ENCODE data around the gene MAML1.
"Not testable (repeated sequence)": the region's sequence is repeated elsewhere in the genome, so short reads cannot be mapped to it uniquely, and the experiment has no call there.

Gene MAML1

DNA sequence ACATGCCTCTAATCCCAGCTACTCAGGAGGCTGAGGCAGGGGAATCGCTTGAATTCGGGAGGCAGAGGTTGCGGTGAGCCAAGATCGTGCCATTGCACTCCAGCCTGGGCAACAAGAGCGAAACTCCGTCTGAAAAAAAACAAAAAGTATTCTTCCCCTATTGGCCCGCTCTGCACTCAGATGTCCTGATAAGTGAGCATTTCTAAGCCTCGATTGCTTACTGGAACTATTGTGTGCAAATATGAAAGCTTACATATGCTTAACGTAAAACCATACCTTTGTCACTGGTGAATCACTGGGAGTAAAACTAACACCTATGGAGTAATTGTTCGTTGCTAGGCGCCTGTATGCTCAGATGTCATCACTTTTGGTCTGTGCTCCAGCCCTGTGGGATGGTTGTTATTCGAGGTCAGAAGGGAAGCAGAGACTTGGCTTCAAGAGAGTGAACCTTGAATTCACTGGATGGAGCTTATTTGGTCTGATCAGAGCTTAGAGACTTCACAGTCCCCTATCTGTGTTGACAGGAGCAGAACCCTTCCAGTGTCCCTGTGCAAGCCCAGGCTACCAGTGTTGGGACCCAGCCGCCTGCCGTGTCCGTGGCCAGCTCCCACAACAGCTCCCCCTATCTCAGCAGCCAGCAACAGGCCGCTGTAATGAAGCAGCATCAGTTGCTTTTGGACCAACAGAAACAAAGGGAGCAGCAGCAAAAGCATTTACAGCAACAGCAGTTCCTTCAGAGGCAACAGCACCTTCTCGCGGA is 35.9 kb downstream of the MAML1 start:
- no peak for DNase-seq (ENCODE audit: low read depth in 2 of 2)

DNA sequence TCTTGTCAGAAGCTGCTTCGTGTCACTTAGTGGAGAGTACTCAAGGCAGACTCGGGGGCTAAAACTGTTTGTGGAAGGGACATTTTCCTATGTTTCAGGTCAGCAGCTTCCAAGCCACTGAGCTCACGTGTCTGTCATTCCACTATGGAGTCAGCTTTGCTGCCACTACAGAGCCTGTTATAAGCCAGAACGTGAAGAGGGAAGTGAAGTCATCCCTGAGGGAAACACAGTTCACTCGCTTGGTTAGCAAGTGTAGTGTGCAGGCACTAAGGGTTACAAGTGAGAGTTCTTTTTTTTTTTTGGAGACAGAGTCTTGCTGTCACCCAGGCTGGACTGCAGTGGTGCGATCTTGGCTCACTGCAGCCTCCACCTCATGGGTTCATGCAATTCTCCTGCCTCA is 36.6 kb downstream of the MAML1 start:
- no peak for DNase-seq (ENCODE audit: low read depth in 2 of 2)

DNA sequence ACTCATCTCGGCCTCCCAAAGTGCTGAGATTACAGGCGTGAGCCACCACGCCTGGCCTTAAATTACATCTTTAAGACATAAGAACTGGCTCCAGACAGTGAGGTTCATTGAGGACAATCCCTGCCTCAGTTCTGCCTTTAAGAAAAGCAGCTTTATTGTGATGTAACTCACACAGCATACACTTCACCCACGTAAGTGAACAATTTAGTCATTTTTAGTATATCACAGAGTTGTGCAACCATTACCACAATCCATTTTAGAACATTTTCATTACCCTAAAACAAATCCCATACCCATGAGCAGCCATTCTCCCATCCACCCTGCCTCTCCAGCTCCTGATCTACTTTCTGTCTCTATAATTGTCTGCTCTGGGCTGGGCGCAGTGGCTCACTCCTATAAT is 37.2 kb downstream of the MAML1 start:
- DNase-seq (ENCODE audit: low read depth in 2 of 2) = no peak

DNA sequence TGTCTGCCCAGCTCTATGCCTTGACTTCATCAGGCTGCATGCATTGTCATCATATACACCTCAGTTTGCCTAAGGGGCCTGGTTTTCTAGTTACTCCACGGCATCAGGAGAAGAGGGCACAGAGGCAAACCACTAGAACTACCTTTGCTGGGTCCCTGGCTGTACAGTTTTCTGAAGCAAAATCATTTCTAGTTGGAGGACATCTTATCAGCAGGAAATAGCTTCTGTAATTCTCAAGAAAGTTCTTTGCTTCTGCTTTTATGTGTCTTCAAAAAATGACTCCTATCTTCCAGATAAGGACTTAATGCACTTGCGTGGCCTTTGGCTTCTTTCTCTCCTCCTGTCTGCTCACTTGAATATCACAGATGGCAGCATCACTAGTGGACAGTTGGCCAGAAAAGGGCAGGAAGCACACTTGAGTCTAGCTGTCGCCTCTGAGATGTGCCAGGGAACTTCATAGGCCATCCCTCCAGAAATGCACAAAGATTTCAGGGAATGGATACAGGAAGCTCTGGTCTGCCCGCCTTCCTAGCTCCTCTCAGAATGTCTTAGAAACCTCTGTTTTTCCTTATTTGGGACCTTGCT is 38.8 kb downstream of the MAML1 start:
- no peak for DNase-seq (ENCODE audit: low read depth in 2 of 2)

DNA sequence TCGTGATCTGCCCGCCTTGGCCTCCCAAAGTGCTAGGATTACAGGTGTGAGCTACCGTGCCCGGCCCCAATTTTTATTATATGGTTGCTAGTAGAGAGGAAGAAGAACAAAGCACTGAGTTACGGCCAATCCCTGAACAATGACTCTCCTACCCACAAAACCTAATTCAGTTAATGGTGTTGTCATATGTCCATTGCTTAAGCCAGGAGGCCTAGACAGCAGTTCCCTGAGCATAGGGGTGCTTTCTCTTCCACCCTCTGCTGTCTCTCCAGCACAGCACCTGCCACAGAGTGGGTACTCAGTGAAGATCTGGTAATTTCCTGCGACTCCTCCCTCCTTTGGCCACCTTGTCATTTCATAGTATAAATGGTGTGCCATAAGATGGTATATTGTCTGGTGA is 39.7 kb downstream of the MAML1 start:
- DNase-seq (ENCODE audit: low read depth in 2 of 2) = no peak

DNA sequence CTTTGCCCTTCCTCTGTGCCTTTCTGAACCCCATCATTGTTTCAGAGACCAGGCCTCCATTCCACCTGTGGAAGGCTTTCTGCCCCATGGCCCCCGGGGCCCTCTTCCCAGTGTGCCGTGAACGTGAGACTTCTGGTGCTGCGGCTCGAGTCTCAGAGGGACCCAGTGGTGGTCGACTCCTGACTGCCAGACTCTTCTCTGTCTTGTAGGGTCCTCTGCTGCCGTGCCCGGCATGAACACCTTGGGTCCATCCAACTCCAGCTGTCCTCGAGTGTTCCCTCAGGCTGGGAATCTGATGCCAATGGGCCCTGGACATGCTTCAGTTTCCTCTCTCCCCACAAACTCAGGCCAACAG is 41.0 kb downstream of the MAML1 start:
- DNase-seq (ENCODE audit: low read depth in 2 of 2) = no peak

DNA sequence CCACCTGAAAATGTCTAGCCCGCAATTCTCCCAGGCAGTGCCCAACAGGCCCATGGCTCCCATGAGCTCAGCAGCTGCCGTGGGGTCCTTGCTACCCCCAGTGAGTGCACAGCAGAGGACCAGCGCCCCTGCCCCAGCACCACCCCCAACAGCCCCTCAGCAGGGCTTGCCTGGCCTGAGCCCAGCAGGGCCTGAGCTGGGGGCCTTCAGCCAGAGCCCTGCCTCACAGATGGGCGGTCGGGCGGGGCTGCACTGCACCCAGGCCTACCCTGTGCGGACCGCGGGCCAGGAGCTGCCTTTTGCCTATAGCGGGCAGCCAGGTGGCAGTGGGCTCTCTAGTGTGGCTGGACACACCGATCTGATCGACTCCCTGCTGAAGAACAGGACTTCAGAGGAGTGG is 41.8 kb downstream of the MAML1 start:
- no peak for DNase-seq (ENCODE audit: low read depth in 2 of 2)

- no peak for DNase-seq (ENCODE audit: low read depth in 2 of 2)
Measured at GRCh38 chr5:179776411-179776938, 43.9 kb downstream of the MAML1 start.

DNA sequence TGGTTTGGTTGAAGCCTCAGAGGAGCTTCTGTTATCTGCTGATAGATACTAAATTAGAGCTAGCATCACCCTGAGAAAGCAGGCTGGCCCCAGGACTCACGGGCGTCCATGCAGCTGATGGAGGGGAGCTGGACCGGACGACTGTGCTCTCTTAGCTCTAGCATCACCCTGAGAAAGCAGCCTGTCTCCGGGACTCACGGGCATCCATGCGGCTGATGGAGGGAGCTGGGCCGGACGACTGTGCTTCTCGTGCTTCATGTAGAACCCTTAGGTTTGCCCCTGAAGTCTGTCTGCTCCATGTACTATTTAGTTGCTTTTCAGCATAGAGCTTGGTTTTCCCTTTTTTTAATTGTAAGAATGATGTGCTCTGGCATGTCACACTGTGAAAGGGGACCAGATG is 44.8 kb downstream of the MAML1 start:
- DNase-seq (ENCODE audit: low read depth in 2 of 2) = no peak

- no peak for DNase-seq (ENCODE audit: low read depth in 2 of 2)
Measured at GRCh38 chr5:179777909-179778308, 45.3 kb downstream of the MAML1 start.

GRCh38 chr5:179778591-179778990 is 46.0 kb downstream of the MAML1 start:
- DNase-seq (ENCODE audit: low read depth in 2 of 2) = no peak

GRCh38 chr5:179779826-179780225 is 47.2 kb downstream of the MAML1 start:
- DNase-seq (ENCODE audit: low read depth in 2 of 2) = no peak

- DNase-seq (ENCODE audit: low read depth in 2 of 2) = no peak
Measured at GRCh38 chr5:179780362-179780761, 47.7 kb downstream of the MAML1 start.

DNA sequence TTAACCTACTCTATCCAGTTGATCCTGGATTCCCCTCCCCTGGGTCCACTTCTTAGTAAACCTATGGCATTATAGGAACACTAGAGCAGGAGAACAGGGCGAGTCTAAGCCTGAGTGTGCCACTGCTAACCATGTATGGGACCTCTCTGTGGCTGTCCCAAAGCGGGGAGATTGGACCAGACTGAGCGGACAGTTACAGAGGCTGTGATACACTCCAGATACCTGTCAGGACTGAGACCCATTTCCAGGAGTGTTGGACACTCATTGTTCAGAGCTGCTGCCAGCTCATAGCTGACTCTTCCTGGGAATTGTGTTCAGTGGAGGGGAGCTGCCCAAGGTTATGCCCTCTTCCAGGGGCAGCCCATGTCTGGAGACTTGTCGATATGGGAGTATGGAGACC is 49.2 kb downstream of the MAML1 start:
- DNase-seq (ENCODE audit: low read depth in 2 of 2) = no peak

- no peak for DNase-seq (ENCODE audit: low read depth in 2 of 2)
Measured at GRCh38 chr5:179783128-179783527, 50.5 kb downstream of the MAML1 start.

GRCh38 chr5:179786861-179787260 is 54.2 kb downstream of the MAML1 start:
- no peak for DNase-seq (ENCODE audit: low read depth in 2 of 2)

DNA sequence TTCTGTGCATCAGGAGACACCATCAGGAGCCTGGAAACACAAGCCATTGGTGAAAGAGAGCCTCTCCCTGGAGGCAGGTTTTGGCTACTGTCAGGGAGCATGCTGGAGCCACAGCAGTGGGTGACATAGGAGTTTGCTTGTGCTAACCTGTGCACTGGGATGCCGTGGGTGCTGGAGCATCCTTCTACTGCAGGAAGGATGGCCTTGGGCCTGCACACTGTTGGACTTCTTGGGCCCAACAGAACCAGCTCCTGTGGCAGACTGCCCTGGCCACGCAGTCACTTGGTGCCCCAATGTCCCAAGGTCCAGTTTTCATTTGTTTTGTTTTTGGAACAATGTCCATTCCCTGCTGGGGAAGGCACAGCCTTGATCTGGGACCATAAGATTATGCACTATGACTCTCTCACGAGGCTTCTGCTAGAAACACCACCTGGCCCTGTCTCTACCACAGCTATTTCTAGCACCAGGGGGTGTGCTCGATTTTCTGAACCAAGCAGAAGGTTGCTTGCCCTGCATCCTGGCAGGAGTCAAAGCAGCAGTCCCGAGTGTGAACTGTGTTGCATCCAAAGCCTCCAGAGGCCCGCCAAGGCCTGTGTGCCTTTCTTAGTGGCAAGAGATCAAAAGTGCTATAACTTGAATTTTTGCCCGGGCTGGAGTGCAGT is 55.7 kb downstream of the MAML1 start:
- no peak for DNase-seq (ENCODE audit: low read depth in 2 of 2)

GRCh38 chr5:179789278-179789677 is 56.7 kb downstream of the MAML1 start:
- not testable (repeated sequence) for DNase-seq (ENCODE audit: low read depth in 2 of 2)

DNA sequence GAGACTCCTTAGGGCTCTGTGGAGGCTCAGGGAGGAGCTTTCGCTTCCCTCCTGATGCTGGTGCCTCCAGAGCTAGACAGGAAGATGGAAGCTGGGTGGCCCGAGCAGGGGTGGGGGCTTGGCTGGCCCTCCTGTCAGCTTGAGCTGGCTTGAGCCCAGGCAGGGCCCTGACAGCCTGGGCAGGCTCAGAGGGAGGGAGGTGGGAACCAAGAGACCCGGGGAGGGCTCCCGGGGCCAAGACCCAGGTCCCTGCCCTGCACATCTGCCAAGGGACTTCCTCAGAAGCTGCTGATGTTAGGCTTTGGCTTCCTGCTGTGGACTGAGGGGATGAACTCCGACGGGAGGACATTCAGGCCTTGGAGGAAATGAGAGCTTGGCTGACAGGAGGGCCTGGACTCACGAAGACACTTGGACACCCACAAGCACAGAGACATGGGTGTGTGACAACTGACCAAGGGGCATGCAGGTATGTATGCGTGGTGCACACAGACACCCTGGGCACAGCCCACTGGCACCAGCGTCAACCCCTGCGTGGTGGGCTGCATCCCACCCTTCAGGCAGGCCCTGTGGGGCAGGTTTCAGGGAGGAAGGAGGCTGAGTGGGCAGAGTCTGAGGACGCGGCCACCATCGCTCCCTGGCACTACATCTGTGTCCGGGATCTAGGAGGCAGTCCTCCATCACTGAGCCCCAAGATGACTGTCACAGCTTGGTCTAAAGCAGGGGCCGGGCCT is 59.4 kb downstream of the MAML1 start:
- DNase-seq (ENCODE audit: low read depth in 2 of 2) = no peak

GRCh38 chr5:179792612-179793467 is 60.2 kb downstream of the MAML1 start:
- no peak for DNase-seq (ENCODE audit: low read depth in 2 of 2)

GRCh38 chr5:179793468-179794139 is 61.0 kb downstream of the MAML1 start, which contains the start of gene LTC4S:
TSS of gene LTC4S (plus strand) at chr5:179793986. CDS start at chr5:179794081, 95 bp downstream.
- no peak for DNase-seq (ENCODE audit: low read depth in 2 of 2)

All from stimulated activated CD8-positive, alpha-beta memory T cell treated with anti-CD3 and anti-CD28 coated beads, Interleukin-15, amount 100 ng/mL, for 4 hours (primary cell).